GM12875 (cell line): ENCODE results near the gene TENT5C.

Source experiments
- H3K4me3 ChIP-seq: one replicate; pipeline ENCODE4 v1.5.1; 2011; ENCODE audit warnings: low read depth, low read length, control low read depth
- TF ChIP-seq, protein P1 (sequence below): IDR thresholded peaks from 2 replicates; pipeline ENCODE4 v1.5.1; 2011; ENCODE audit warnings: low read depth, mild to moderate bottlenecking, control low read depth, inconsistent platforms, low read length, moderate library complexity, borderline replicate concordance; ENCODE audit not compliant: insufficient read depth

TENT5C gene

DNA sequence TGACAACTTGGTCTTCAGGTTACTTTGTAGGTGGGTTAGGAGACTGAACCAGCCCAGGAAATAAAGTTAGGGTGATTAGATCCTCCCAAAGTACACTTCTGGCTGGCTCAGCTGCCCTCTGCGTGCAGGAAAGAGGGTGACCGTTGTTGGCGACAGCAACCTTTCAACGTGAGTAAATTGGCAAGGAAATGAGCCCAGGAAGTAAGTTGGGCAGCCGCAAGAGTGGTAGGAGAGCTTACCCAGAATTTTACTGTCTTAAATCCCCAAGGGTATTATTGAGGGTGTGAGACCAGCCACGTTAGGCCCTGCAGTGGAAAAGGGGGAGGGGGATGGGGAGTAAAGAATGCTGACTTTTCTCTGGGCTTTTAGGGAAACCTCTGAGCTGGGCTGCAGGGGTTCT is 1.6 kb downstream of the TENT5C start:
- no peak overlapping the region for H3K4me3 ChIP-seq
- TF ChIP-seq, protein P1, sequence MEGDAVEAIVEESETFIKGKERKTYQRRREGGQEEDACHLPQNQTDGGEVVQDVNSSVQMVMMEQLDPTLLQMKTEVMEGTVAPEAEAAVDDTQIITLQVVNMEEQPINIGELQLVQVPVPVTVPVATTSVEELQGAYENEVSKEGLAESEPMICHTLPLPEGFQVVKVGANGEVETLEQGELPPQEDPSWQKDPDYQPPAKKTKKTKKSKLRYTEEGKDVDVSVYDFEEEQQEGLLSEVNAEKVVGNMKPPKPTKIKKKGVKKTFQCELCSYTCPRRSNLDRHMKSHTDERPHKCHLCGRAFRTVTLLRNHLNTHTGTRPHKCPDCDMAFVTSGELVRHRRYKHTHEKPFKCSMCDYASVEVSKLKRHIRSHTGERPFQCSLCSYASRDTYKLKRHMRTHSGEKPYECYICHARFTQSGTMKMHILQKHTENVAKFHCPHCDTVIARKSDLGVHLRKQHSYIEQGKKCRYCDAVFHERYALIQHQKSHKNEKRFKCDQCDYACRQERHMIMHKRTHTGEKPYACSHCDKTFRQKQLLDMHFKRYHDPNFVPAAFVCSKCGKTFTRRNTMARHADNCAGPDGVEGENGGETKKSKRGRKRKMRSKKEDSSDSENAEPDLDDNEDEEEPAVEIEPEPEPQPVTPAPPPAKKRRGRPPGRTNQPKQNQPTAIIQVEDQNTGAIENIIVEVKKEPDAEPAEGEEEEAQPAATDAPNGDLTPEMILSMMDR, result no peak

DNA sequence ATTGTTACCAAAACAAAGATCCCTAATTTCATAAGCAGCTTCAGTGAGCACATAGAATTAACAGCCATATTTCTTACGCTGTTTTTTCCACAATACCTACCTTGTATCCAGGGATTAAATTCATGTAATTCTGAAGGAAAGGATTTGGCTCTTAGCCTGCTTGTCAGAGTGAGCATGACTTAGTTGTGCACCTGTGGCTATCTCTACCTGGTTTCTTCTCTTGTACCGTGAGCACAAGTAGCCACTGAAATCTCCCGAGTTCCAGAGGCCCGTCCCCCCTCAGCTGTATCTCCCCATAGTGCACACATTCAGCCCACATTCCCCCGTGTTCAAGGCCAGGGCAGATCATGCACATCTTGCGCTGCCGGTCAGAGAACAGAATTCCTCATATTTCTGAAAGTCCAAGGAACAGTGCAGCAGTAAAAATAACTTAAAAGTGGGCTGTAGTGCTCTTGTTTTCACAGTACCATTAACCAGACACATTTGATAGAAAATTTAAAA is 2.3 kb downstream of the TENT5C start:
- H3K4me3 ChIP-seq, result no peak overlapping the region
- TF ChIP-seq, protein P1, result no peak

DNA sequence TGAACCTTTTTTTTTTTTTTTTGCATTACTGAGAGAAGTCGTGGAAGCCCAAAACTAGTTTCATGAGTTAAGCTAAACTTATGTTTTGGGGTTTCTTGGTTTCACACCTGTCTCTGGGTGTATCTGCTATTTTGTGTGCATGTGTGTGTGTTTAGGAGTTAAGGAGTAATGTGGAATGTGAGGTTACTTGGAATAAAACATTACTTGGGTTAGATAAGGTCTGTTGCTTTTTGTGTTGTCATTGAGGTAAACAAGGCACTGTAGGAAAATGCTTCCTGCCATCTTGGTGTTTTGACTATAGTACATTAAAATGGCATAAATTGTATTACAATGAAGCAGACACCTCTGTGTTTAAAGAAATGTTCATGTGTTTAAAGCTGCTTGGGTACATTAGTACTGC is 2.9 kb downstream of the TENT5C start:
- no peak overlapping the region for H3K4me3 ChIP-seq
- TF ChIP-seq, protein P1, result no peak

DNA sequence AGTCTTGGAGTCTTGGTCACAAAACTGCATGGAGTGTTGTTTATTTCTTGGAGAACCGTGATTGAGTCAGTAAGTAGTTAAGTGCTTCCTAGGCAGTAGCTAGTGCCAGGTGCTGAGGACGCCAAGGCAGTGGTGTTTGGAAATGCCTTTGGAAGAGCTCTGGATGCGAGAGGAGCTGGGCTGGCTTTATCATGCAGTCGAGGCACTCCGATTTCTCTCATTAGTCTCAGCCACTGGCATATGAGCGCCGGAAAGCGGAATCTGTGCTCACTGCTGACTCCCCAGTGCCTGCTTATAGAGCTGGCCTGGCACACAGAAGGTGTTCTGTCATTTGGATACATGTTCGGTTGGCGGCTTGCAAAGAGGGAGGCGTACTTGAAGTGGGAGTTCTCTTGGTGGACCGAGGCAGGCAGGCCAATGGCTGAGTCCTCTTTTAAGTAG is 3.6 kb downstream of the TENT5C start:
- no peak overlapping the region for H3K4me3 ChIP-seq

DNA sequence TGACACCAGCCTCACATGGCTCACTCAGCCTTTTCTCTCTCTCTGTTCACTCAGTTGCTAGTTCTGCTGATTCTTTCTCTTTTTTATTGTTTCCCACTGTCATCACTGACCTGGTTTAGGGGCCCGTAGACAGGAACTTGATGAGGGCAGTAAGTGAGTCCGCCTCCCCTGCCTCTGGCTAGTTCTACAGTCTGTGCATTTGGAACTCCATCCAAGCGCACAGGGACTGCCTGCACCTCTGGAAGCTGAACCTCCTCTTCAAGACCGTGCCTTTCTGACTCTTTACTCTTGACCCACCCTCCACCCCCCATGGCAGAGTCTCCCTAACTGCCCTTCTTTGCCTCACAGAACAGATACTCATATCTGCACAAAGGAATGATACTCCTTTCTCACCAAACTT is 4.2 kb downstream of the TENT5C start:
- no peak overlapping the region for H3K4me3 ChIP-seq
- TF ChIP-seq, protein P1, result no peak

More for the DNA sequence above, 3.6 kb downstream of the TENT5C start:
- TF ChIP-seq, protein P1, result no peak

DNA sequence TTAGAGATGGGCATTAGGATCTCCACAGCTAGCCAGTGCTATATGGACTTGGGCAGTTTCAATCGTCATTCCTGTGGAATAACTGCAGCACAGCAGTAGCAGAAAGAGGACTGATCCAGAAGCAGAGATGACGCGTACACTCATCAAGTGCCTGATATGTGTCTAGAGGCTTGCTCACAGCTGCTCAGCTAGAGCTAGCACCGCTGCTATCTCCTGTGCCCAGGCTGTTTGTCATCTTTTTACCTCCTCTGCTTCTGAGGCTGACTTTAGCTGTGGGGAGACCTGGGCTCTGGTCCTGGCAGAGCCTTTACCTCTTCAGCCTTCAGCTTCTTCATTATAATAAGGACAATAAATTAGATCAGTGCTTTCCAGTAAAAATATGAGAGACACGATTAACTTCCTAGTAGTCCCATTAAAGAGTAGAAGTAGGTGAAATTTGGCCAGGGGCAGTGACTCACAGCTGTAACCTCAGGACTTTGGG is 5.3 kb downstream of the TENT5C start:
- H3K4me3 ChIP-seq, result no peak overlapping the region
- TF ChIP-seq, protein P1, result no peak

DNA sequence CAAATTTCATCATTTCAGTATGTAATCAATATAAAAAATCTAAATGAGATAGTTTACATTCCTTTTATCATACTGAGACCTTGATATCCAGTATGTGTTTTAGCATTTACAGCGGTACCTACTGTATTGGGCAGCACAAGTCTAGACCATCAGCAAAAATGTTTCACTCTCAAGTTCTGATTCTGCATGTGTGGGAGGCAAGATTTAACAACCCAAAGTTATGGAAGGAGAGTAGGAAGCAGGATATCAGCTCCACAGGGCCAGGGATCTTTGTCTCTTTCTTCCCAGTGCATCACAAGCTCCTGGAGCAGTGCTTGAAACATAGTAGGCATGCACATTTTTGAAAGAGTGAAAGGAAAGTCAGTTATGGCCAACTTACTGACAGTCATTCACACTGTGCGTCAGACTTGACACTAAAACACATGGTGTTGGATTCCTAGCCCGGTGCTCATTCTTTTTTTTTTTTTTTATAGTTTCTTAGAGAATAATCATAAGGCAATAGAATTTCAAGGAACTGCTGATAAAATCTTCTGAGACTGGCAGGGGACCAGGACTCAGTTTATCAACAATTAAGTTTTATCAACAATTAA is 6.1 kb downstream of the TENT5C start:
- H3K4me3 ChIP-seq, result no peak overlapping the region
- TF ChIP-seq, protein P1, result no peak
